ENCODE data around the gene TNK2. TPM values are rescaled to one million over a fixed set of nuclear protein-coding genes. Genes with fewer than 3 reads are reported as not detected.
A peak's percentile ranks its signal among the peaks of the same experiment; 100 is the strongest.
"Not testable (repeated sequence)": the region's sequence is repeated elsewhere in the genome, so short reads cannot be mapped to it uniquely, and the experiment has no call there.

TNK2 gene
- total RNA-seq, 1 donor from 2014 or later: 46.2 TPM

DNA sequence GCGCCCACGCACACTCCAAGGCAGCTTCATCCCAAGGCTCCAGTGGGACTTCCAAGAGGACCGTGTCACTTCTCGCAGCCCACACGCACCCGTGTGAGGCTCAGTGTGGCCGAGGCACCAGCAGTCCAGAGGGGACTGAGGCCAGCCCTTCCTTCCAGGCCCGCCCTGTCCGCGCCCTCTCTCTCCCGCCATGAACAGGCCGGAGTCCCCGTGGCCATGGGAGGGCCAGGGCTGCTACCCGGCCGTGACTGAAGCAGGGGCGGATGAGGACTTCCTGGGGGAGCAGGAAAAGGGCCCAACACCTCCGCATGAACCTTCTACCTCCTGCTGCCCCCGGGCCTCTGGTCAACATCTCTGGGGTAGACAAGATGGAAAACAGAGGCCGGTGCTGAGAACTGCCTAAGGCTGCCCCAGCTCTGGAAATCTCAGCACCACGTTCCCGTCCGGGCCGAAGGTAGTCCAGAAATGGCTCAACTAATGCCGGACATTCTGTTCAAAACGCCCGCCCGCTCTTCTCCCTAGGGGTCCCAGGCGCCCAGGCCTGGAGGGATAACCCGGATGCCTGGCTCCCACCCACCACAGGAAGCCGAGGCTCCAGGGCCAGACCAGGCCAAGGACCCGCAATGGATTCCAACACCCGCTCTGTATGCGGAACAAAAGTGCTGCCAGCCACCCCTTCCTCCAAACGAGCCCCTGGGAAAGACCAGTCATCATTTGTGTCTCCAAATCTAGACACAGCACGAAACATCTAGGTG, 32.7 kb downstream of the TNK2 start:
- Mint-ChIP-seq H3K4me1 (ENCODE audit: low read depth, unreplicated experiment) (no peaks in the 10 kb centered on the region), H3K4me3 (ENCODE audit: unreplicated experiment) (no peak overlapping the region), H3K9me3 (ENCODE audit: unreplicated experiment) (peaks cover 4% of the 10 kb centered on the region), H3K36me3 (ENCODE audit: unreplicated experiment) (no peaks in the 10 kb centered on the region), H3K27ac (ENCODE audit: unreplicated experiment) (peak overlapping the region; percentile 43), H3K27me3 (ENCODE audit: unreplicated experiment) (peaks cover 4% of the 10 kb centered on the region)
- TF ChIP-seq, protein P1, sequence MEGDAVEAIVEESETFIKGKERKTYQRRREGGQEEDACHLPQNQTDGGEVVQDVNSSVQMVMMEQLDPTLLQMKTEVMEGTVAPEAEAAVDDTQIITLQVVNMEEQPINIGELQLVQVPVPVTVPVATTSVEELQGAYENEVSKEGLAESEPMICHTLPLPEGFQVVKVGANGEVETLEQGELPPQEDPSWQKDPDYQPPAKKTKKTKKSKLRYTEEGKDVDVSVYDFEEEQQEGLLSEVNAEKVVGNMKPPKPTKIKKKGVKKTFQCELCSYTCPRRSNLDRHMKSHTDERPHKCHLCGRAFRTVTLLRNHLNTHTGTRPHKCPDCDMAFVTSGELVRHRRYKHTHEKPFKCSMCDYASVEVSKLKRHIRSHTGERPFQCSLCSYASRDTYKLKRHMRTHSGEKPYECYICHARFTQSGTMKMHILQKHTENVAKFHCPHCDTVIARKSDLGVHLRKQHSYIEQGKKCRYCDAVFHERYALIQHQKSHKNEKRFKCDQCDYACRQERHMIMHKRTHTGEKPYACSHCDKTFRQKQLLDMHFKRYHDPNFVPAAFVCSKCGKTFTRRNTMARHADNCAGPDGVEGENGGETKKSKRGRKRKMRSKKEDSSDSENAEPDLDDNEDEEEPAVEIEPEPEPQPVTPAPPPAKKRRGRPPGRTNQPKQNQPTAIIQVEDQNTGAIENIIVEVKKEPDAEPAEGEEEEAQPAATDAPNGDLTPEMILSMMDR (IDR thresholded peaks at IDR 0.05; ENCODE audit: partially characterized antibody, unreplicated experiment): no peak
- no peak for DNase-seq

DNA sequence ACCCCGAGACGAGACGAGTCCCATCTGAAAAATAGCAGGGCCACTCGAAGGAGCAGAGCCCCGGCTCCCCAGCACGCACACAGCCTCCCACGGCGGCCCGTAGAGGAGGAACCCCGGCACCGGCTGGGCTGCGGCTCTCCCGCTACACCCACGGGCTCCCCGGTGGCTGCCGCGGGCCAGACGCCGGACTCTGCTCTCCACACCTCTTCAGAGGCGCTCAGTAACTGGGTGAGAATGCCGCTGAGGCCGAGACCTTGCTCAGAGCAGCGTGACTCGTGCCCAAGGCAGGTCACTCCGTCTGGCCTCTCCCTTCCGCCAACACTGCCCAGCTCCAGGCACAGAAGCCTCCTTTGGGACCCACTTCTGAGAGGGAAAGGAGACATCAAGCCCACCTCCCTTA, 34.4 kb downstream of the TNK2 start:
- H3K27ac Mint-ChIP-seq (ENCODE audit: unreplicated experiment): no peak overlapping the region
- H3K4me3 Mint-ChIP-seq (ENCODE audit: unreplicated experiment): no peak overlapping the region
- no peaks in the 10 kb centered on the region for H3K36me3 Mint-ChIP-seq (ENCODE audit: unreplicated experiment)
- no peak for DNase-seq
- peaks cover 3% of the 10 kb centered on the region for H3K9me3 Mint-ChIP-seq (ENCODE audit: unreplicated experiment)
- peaks cover 2% of the 10 kb centered on the region for H3K27me3 Mint-ChIP-seq (ENCODE audit: unreplicated experiment)
- H3K4me1 Mint-ChIP-seq (ENCODE audit: low read depth, unreplicated experiment): peaks cover 1% of the 10 kb centered on the region
- TF ChIP-seq, protein P1 (IDR thresholded peaks at IDR 0.05; ENCODE audit: partially characterized antibody, unreplicated experiment): no peak

DNA sequence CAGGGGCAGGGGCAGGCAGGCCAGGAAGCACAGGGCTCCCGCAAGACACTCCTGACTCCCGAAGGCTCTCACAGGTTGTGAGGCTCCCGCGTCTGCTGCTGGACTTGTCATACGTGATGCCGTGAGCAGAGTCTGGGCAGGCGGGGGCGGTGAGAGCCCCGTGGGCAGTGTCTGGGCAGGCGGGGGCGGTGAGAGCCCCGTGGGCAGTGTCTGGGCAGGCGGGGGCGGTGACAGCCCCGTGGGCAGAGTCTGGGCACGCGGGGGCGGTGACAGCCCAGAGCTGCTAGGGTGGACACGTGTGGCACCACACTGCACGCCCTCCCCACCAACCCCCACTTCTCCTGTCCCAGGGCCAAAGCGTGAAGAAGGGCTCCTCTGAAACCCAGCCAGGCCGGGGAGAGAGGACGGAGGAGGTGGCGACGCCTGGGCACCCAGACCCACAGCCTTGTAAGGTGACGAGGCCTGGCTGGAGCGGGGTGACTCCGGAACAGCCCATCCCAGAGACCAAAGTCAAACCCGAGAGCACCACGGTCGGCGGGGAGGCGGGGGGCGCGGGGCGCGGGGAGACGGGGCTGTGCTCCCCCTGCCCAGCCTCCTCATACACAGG, 35.0 kb downstream of the TNK2 start:
- DNase-seq: no peak
- H3K4me1 Mint-ChIP-seq (ENCODE audit: low read depth, unreplicated experiment): peaks cover 1% of the 10 kb centered on the region
- TF ChIP-seq, protein P1 (IDR thresholded peaks at IDR 0.05; ENCODE audit: partially characterized antibody, unreplicated experiment): no peak
- peaks cover 3% of the 10 kb centered on the region for H3K9me3 Mint-ChIP-seq (ENCODE audit: unreplicated experiment)
- H3K27ac Mint-ChIP-seq (ENCODE audit: unreplicated experiment): no peak overlapping the region
- H3K36me3 Mint-ChIP-seq (ENCODE audit: unreplicated experiment): no peaks in the 10 kb centered on the region
- peaks cover 2% of the 10 kb centered on the region for H3K27me3 Mint-ChIP-seq (ENCODE audit: unreplicated experiment)
- no peak overlapping the region for H3K4me3 Mint-ChIP-seq (ENCODE audit: unreplicated experiment)

DNA sequence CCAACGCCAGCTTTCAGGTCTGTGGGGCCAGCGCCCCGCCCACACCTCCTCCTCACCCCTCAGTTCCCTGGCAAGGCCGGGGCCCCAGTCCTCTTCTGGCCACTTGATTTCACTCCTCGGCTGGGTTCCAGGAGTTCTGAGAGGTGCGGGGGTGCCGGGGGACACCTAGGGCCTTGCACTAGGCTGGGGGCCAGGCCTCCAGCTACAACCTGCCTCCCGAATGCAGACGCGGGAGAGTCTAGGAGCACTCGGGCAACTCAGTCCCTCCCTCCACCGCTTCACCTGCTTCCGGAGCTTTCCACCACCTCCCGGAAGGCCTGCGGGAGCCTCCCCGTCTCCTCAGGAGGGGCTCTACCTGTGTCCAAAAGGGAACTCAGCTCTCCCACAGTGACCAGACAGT, 35.6 kb downstream of the TNK2 start:
- peaks cover 3% of the 10 kb centered on the region for H3K9me3 Mint-ChIP-seq (ENCODE audit: unreplicated experiment)
- H3K27ac Mint-ChIP-seq (ENCODE audit: unreplicated experiment): no peak overlapping the region
- TF ChIP-seq, protein P1 (IDR thresholded peaks at IDR 0.05; ENCODE audit: partially characterized antibody, unreplicated experiment): no peak
- no peaks in the 10 kb centered on the region for H3K36me3 Mint-ChIP-seq (ENCODE audit: unreplicated experiment)
- no peak for DNase-seq
- H3K4me1 Mint-ChIP-seq (ENCODE audit: low read depth, unreplicated experiment): peaks cover 1% of the 10 kb centered on the region
- peaks cover 2% of the 10 kb centered on the region for H3K27me3 Mint-ChIP-seq (ENCODE audit: unreplicated experiment)
- no peak overlapping the region for H3K4me3 Mint-ChIP-seq (ENCODE audit: unreplicated experiment)

DNA sequence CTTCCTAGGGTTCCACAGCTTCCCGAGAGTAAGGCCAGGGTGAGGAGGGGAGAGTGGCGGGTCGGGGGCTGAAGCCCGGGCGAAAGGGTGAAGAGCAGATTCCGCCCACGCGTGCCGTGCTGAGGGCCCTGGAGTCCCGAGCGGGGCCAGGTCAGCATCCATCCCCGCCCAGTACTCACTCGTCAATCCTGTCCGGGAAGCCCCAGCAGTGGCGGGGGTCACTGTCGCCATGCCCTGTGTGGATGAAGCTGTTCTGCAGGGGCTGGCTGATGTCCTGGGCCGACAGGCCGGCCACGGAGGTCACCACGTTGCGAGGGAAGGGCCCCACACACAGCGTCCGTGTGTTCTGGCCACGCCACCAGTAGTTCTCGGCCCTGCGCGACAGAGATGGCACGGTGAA, 36.3 kb downstream of the TNK2 start:
- no peak overlapping the region for H3K27ac Mint-ChIP-seq (ENCODE audit: unreplicated experiment)
- H3K27me3 Mint-ChIP-seq (ENCODE audit: unreplicated experiment): peaks cover 2% of the 10 kb centered on the region
- peaks cover 3% of the 10 kb centered on the region for H3K9me3 Mint-ChIP-seq (ENCODE audit: unreplicated experiment)
- peaks cover 1% of the 10 kb centered on the region for H3K4me1 Mint-ChIP-seq (ENCODE audit: low read depth, unreplicated experiment)
- DNase-seq: no peak
- TF ChIP-seq, protein P1 (IDR thresholded peaks at IDR 0.05; ENCODE audit: partially characterized antibody, unreplicated experiment): no peak
- H3K36me3 Mint-ChIP-seq (ENCODE audit: unreplicated experiment): no peaks in the 10 kb centered on the region
- no peak overlapping the region for H3K4me3 Mint-ChIP-seq (ENCODE audit: unreplicated experiment)

DNA sequence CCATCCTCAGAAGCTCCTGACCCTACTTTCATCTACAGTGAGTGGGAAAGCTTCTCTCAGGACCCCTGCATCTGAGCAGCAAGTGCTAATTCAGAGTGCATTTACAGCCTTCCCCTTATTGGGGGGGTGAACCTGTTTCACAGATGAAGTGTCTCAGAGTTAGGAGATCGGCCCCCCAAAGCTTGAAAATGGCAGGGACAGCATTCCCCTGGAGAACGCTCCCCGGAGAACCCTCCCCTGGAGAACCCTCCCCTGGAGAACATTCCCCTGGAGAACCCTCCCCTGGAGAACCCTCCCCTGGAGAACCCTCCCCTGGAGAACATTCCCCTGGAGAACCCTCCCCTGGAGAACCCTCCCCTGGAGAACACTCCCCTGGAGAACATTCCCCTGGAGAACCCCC, 36.7 kb downstream of the TNK2 start:
- H3K27me3 Mint-ChIP-seq (ENCODE audit: unreplicated experiment); DNase-seq; H3K36me3 Mint-ChIP-seq (ENCODE audit: unreplicated experiment); H3K9me3 Mint-ChIP-seq (ENCODE audit: unreplicated experiment); H3K4me3 Mint-ChIP-seq (ENCODE audit: unreplicated experiment); H3K27ac Mint-ChIP-seq (ENCODE audit: unreplicated experiment); H3K4me1 Mint-ChIP-seq (ENCODE audit: low read depth, unreplicated experiment): not testable (repeated sequence)
